Lung (tissue), 12 donors: ENCODE results near the gene OAF. TPM values are rescaled to one million over a fixed set of nuclear protein-coding genes. Genes with fewer than 3 reads are reported as not detected.

Experiments used
- ATAC-seq: fragments of 200-7000 bp; cut with Tn5 transposase; one replicate; pipeline ENCODE4 v1.9.1; 2020; ENCODE audit warnings: moderate number of reproducible peaks; ENCODE audit not compliant: insufficient read depth, low FRiP score
- DNase-seq, 3 donors: peaks; one replicate each; pipeline ENCODE4 v3.0.0-alpha.2; 2013 to 2017
- H3K27ac ChIP-seq, 2 donors: one replicate each; pipeline ENCODE4 v1.5.1; 2013; ENCODE audit warnings: mild to moderate bottlenecking in 2 of 2, moderate library complexity in 2 of 2, control low read depth in 1 of 2, inconsistent platforms in 1 of 2, low read depth in 1 of 2, low read length in 1 of 2
- H3K27me3 ChIP-seq, 3 donors: one replicate each; pipeline ENCODE4 v1.5.1; 2013; ENCODE audit warnings: low read length in 2 of 3; ENCODE audit not compliant: control insufficient read depth in 3 of 3, insufficient read depth in 3 of 3
- H3K36me3 ChIP-seq, 4 donors: one replicate each; pipeline ENCODE4 v1.5.1; 2013; ENCODE audit warnings: low read length in 4 of 4, mild to moderate bottlenecking in 1 of 4, moderate library complexity in 1 of 4; ENCODE audit not compliant: control insufficient read depth in 4 of 4, insufficient read depth in 4 of 4
- H3K4me1 ChIP-seq, 5 donors: one replicate each; pipeline ENCODE4 v1.5.1; 2013; ENCODE audit warnings: low read length in 5 of 5, mild to moderate bottlenecking in 2 of 5, moderate library complexity in 1 of 5; ENCODE audit not compliant: control insufficient read depth in 5 of 5, insufficient read depth in 5 of 5
- H3K4me3 ChIP-seq: one replicate; pipeline ENCODE4 v1.5.1; 2013; ENCODE audit warnings: mild to moderate bottlenecking, control low read depth, moderate library complexity
- H3K9ac ChIP-seq, 2 donors: one replicate each; pipeline ENCODE4 v1.5.1; 2013; ENCODE audit warnings: low read length in 2 of 2, control low read depth in 1 of 2; ENCODE audit not compliant: insufficient read depth in 1 of 2
- H3K9me3 ChIP-seq, 4 donors: one replicate each; pipeline ENCODE4 v1.5.1; 2013; ENCODE audit warnings: low read length in 3 of 4, mild to moderate bottlenecking in 1 of 4, moderate library complexity in 1 of 4; ENCODE audit not compliant: control insufficient read depth in 4 of 4, insufficient read depth in 3 of 4
- WGBS, 2 donors: extraction: QIAGEN DNeasy Blood & Tissue Kit; methylation state at CpG; one replicate each; pipeline ENCODE4 v1.1.7; 2013; 5-methylcytosine and 5-hydroxymethylcytosine counted together
- polyA plus RNA-seq, 2 donors: library from polyadenylated mRNA; stranded (reverse); fragments of 200-250 nt; gene quantifications; one replicate each; pipeline ENCODE4 v1.2.1, GENCODE V29; 2013
- total RNA-seq, 2 donors: library from RNA; depleted of rRNA in 1 of 2; stranded (reverse); fragments of >200 nt in 1 of 2; gene quantifications; one replicate each; pipeline ENCODE4 v1.2.1, GENCODE V29; 2014 to 2021
- TF ChIP-seq, protein P1 (sequence below): IDR thresholded peaks from 2 replicates; pipeline ENCODE4 v1.5.1; 2012; ENCODE audit warnings: mild to moderate bottlenecking; ENCODE audit errors: control extremely low read depth, extremely low read depth
- donor health status: control.
- donor health status: control.
- donor health status: Bipolar disorder and iron deficiency.
- donor health status: healthy.
- donor health status: DM: yes; HTN: yes; CAD: no.

The OAF gene
- total and polyA plus RNA-seq, 4 donors: 7.7 to 27.4 (median 12.0) TPM

DNA sequence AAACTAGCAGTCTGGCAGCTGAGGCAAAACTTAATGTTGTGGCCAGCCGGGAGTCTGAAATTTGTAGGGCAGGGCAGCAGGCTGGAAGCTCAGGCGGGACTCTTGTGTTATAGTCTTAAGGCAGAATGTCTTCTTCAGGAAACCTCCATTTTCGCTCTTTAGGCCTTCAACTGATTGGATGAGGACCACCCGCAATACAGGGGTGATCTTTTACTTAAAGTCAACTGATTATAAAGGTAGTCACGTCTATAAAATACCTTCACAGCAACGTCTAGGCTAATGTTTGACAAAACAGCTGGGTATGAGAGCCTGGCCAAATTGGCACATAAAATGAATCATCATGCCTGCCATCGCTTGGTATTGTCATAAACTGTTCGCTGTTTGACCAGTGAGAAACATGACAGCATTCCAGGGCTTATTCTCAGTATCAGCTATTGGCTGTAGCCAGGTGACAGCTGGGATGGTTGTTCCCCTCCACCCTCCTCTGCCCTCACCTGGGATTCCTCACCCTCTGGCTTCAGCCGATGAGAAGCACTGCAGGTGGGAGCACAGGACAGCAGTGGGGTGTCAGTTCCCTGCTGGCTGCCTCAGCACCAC, 22.5 kb downstream of the OAF start:
- Histone ChIP-seq H3K4me1 (no peaks in the 10 kb centered on the region), H3K27me3 (peaks cover 0 to 17% (median 0%) of the 10 kb centered on the region in 3 donors), H3K36me3 (peaks cover 0 to 4% (median 0%) of the 10 kb centered on the region in 4 donors), H3K4me3 (no peak overlapping the region), H3K9ac (no peak overlapping the region), H3K27ac (no peak overlapping the region), H3K9me3 (no peaks in the 10 kb centered on the region)
- ATAC-seq: no peak
- DNase-seq: no peak
- WGBS, 2 donors: 84 to 85% methylated on average over 9 of the region's 9 CpGs
- TF ChIP-seq, protein P1, sequence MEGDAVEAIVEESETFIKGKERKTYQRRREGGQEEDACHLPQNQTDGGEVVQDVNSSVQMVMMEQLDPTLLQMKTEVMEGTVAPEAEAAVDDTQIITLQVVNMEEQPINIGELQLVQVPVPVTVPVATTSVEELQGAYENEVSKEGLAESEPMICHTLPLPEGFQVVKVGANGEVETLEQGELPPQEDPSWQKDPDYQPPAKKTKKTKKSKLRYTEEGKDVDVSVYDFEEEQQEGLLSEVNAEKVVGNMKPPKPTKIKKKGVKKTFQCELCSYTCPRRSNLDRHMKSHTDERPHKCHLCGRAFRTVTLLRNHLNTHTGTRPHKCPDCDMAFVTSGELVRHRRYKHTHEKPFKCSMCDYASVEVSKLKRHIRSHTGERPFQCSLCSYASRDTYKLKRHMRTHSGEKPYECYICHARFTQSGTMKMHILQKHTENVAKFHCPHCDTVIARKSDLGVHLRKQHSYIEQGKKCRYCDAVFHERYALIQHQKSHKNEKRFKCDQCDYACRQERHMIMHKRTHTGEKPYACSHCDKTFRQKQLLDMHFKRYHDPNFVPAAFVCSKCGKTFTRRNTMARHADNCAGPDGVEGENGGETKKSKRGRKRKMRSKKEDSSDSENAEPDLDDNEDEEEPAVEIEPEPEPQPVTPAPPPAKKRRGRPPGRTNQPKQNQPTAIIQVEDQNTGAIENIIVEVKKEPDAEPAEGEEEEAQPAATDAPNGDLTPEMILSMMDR: no peak

DNA sequence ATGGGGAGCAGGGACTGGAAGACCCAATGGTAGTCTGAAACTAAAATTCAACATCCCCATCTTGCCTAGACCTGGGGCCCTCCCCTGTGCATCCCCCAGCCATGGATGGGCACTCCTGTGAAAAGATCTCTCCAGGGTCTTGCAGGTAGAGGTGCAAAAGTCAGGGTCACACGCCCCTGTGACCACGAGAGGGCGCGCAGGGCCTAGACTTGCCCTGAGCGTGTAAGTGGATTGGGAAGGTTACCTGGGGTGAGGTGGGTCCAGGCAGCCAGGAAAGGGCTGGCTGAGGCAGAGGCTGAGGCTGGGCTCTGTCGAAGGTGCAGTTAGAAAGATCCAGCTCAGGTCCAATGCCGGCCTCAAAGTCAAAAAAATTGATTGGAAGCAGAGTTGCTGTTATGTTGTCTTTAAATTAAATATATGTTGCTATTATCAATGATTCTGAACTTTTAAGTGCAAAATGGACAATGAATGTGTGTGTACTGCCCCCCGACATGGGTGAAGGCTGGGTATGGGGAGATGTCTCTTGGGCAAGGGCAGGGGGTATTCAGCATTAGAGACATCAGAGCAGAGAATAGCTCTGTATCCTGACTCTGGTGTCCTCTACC, 24.3 kb downstream of the OAF start:
- Histone ChIP-seq H3K27ac (no peak overlapping the region), H3K9me3 (no peaks in the 10 kb centered on the region), H3K4me3 (no peak overlapping the region), H3K36me3 (peaks cover 0 to under 1% (median 0%) of the 10 kb centered on the region in 4 donors), H3K4me1 (no peaks in the 10 kb centered on the region), H3K9ac (no peak overlapping the region), H3K27me3 (peaks cover 0 to 31% (median 10%) of the 10 kb centered on the region in 3 donors)
- peak; percentile 55 to 73 (median 71) for DNase-seq
- TF ChIP-seq, protein P1: peak; percentile 33
- ATAC-seq: peak; percentile 53
- WGBS, 2 donors: 16% methylated on average over 8 of the region's 8 CpGs

DNA sequence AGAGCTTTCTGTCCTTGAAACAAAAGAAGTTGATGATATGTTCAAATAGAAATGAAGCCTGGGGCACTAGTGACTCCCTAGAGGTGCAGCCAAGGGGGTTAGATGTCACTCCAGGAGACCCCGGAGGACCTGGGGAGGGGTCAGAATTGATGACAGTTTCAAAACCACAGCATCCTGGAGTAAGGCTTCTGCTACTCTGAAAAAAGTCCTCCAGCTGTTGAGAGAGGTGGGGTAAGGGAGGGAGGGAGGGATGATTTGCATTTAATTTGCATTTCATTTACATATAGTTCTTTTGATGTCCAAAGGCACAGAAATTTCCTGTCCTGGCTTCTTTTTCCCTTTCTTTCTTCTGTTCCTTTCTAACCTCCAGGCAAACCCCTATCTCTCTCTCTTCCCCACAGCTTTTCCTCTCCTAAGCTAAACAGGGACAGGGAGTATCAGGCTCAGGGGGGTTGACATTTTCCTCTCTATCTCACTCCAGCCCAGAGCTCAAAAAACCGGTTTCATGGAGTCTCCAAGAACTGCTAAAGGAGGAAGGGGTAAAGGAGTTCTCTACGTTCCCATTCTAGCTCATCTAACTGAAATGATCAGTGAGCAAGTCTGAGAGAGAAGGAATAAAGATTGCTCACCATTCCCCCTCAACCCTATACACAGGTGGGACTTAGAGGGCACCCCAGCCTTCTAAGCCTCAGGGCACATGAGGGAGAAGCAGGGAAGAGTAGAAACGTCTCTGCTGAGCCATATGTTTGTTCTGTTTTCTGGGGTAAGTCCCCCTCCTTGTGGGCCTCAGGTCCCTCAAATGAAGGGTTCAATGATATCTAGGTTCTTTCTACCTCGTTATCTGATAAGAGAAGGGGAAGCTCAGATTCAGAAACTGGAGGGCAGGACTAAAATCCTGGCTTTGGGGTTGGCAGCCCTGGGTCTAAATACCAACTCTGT, 25.6 kb downstream of the OAF start:
- WGBS, 2 donors: 35 to 42% methylated on average over 5 of the region's 5 CpGs
- no peak for DNase-seq
- H3K27me3 ChIP-seq: peaks cover 0 to 42% (median 17%) of the 10 kb centered on the region in 3 donors
- H3K9me3 ChIP-seq: no peaks in the 10 kb centered on the region
- no peak overlapping the region for H3K9ac ChIP-seq
- TF ChIP-seq, protein P1: no peak
- no peak overlapping the region for H3K4me3 ChIP-seq
- ATAC-seq: no peak
- no peaks in the 10 kb centered on the region for H3K36me3 ChIP-seq
- H3K27ac ChIP-seq: no peak overlapping the region
- no peaks in the 10 kb centered on the region for H3K4me1 ChIP-seq
